Inflammatory macrophage (primary cell): ENCODE data around the gene DRC1.
A peak's percentile ranks its signal among the peaks of the same experiment; 100 is the strongest.
"Not testable (repeated sequence)": the region's sequence is repeated elsewhere in the genome, so short reads cannot be mapped to it uniquely, and the experiment has no call there.

Experiments used
- DNase-seq, 2 donors: peaks; one replicate each; pipeline ENCODE4 v3.0.0-alpha.2; 2020 to 2022
- total RNA-seq, 18 experiments: gene quantifications; one replicate each; lab custom pipeline; 2026; ENCODE audit warnings: mixed read lengths in 6 of 18, inconsistent platforms in 2 of 18; lab: John Stamatoyannopoulos, UW

DRC1 gene
- 0 to 0.26 (median 0.11) reads per million in 18 experiments for total RNA-seq

- peak; percentile 36 to 67 for DNase-seq
Measured at GRCh38 chr2:26401739-26402541, at the start of gene DRC1. DRC1 (plus strand) TSS chr2:26401920; CDS start chr2:26401990, 70 bp downstream.

DNA sequence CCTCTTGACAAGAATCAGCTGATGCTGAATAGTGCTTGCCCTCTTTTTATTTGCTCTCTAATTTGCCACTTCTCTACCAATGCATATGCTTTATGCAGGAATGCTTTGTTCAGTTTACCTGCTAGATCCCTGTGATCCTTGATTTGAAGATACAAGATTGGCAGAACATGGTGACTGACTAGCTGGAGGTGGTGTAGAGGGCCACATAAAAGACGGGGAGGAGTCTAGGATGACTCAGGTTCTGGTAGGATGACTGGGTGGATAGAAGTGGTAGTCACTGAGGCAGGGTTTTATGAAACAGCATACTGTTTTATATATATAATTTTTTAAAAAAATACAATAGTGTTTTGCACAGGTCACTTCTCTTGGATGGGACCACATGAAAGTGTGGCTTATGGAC lies 48.8 kb upstream of the DRC1 start:
- DNase-seq = peak; percentile 11 to 22

GRCh38 chr2:26354469-26354868 lies 47.3 kb upstream of the DRC1 start:
- not testable (repeated sequence) for DNase-seq

DNA sequence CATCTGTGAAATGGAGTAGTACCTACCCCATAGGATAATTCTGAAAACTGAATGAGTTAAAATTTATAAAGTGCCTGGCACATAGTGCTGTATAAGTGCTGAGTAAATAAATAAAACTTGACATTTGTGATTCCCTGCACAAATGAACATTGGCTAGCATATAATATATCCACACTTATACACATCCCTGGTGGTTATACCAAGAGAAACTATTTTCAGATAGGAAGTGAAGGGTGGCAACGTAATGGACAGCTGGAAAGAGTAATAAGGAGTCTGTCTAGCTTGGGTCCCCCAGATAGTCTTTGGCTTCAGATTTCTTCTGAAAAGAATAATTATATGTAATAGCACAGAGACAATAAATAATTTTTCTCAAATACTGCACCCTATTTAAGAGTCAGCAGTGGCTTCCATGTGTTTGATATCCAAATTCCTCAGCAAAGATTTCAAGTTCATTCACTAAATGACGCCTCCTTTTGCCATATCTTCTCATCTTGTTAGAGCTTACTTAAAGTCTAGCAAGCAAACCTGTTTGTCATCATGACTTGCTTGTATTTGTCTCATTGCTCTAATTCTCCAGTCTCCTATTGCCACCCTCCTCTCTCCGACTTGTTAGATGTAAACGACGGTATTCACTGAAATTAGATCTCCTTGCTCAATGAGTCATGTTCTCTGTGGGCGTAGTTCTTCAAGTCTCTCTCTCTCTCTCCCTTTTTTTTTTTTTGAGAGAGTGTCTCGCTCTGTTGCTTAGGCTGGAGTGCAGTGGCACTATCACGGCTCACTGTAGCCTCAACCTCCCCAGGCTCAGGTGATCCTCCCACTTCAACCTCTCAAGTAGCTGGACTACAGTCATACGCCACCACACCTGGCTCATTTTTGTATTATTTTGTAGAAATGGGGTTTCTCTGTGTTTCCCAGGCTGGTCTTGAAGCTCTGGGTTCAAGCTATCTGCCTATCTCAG lies 46.4 kb upstream of the DRC1 start:
- peak; percentile 45 to 66 for DNase-seq

DNA sequence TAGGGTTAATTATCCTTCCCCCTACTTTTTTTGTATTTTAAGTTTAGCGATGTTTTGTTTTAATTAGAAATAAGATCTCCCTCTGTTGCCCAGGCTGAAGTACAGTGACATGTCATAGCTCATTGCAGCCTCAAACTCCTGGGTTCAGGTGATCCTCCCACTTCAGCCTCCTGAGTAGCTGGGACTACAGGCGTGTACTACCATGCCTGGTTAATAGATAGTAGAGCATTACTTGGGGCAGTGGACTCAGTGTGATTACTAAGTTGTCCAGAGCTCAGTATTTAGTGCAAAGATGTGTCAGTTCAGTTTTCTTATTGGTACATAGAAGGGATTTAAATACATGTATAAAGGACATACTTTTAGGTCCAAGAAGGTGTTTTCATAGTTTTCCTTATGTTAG lies 45.6 kb upstream of the DRC1 start:
- no peak for DNase-seq

DNA sequence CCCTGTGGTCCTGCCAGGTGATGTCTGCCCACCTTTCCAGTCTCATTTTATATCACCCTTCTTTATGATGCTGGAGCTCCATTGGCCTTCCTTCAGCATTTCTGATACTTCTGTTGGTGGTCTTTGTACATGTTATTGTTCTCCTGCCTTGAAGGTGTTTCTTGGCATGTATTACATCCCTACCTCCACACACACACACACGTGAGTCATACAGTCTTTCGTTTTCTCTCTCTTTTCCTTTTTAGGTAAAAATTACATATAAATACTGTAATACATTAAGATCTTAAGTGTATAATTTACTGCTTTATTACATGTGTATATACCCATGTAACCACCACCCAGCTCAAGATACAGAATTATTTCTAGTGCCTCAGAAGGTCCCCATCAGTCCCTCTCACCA lies 44.9 kb upstream of the DRC1 start:
- no peak for DNase-seq

DNA sequence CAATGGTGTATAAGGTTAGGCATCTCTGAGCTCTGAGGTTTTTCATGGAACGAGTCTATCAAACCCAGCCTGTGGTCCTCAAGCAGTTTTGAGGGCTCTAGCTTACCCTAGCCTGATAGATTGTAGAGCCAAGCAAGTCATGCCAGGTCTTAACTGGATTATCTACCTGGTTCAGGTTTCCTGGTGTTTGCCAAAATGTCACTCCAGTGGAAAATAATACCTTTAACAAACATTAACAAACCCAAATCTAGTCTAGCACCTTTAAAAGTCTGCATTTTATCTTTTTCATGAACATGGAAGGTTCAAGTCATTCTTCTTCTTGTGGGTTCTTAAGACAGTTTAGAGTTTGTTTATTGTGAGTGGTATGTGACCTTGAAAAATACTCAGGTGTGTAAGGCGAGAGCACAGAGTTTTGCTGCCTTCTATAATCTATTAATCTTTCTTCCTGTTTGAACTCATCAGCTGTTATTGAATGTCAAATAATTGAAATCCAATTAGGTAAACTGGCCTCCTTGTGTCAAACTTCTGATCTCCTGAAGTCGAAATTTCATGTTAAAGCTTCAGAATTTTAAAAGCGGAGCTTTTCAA lies 41.7 kb upstream of the DRC1 start:
- no peak for DNase-seq

- no peak for DNase-seq
Measured at GRCh38 chr2:26363323-26363722, 38.4 kb upstream of the DRC1 start.

DNA sequence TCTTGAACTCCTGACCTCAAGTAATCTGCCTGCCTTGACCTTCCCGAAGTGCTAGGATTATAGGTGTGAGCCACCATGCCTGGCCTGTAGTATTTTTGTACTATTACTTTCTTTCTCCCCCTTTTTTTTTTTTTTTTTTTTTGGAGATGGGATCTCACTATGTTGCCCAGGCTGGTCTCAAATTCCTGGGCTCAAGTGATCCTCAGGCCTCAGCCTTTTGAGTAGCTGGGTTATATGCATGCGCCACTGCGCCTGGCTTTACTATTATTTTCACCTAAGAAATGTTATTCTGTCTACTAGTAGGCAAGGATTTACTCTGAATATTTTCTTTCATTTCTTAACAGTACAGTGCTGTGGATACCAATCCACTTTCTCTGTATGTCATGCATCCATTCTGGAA lies 37.8 kb upstream of the DRC1 start:
- DNase-seq = no peak

DNA sequence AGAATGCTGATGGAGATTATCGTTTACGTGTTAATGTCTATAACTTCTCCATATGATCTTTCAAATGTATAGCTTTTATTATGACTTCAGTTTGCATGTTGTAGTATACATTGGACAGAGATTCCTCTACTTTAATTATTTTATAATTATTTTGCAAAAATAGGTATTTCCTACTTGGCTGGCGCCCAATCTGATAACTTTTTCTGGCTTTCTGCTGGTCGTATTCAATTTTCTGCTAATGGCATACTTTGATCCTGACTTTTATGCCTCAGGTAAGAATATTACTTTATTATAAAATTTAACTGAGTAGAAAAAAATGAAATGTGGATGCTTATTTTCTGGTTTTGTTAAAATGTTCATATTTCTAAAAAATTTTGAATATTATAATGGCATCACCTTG lies 37.1 kb upstream of the DRC1 start:
- DNase-seq = no peak

DNA sequence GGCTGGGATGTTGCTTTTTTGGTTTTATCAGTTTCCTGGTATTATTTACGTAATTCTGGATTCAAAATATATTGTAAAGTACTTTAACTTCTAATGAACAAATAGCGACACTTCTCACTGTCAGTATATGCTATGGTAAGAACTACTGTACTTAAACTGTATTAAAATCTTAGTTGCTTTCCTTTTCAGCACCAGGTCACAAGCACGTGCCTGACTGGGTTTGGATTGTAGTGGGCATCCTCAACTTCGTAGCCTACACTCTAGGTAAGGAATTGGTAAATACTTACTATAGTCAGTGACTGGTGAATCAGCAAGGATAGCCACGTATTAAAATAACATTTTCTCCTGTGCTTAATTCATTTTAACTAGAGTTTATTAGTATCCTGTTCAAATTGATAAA lies 34.8 kb upstream of the DRC1 start:
- no peak for DNase-seq

- not testable (repeated sequence) for DNase-seq
Measured at GRCh38 chr2:26369664-26370063, 32.1 kb upstream of the DRC1 start.

DNA sequence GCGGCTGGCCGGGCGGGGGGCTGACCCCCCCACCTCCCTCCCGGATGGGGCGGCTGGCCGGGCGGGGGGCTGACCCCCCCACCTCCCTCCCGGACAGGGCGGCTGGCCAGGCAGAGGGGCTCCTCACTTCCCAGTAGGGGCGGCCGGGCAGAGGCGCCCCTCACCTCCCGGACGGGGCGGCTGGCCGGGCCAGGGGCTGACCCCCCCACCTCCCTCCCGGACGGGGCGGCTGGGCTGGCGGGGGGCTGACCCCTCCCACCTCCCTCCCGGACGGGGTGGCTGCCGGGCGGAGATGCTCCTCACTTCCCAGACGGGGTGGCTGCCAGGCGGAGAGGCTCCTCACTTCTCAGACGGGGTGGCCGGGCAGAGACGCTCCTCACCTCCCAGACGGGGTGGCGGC lies 30.8 kb upstream of the DRC1 start:
- DNase-seq = not testable (repeated sequence)

DNA sequence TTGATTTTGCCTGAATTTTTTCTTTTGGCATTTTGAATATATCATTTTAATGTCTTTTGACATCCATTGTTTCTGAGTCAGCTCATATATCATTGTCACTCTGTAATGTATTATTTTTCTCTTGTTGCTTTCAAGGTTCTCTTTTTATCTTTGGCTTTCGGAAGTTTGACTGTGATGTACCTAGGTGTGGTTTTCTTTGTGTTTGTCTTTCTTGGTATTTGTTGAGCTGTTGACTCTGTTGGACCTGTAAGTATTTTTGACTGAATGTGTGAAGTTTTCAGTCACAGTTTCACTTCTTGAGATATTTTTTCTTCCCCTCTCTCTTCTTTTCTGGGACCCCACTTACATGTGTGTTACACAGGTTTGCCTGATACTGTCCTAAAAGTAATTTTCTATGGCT lies 24.9 kb upstream of the DRC1 start:
- DNase-seq = no peak

- no peak for DNase-seq
Measured at GRCh38 chr2:26380281-26380680, 21.4 kb upstream of the DRC1 start.

- no peak for DNase-seq
Measured at GRCh38 chr2:26382564-26382963, 19.2 kb upstream of the DRC1 start.

DNA sequence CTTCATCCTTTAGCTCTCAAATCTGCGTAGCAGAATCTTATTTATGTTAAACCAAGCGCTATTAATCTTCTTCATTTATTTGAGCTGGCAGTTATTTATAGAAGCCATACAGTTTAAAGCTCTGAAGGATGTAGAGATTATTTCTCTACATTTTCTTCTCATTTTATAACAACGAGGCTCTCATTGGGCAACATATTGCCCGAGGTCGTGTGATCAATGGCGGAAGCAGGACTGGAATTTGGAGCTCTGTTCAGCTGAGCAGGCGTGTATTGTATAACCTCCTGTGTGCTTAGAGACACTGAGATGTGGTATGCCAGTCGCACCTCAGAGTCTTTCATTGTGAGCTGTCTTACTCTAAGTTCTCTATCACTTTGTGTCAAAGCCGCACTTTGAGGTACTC lies 17.5 kb upstream of the DRC1 start:
- DNase-seq = no peak

GRCh38 chr2:26384597-26384996 lies 17.1 kb upstream of the DRC1 start:
- no peak for DNase-seq

DNA sequence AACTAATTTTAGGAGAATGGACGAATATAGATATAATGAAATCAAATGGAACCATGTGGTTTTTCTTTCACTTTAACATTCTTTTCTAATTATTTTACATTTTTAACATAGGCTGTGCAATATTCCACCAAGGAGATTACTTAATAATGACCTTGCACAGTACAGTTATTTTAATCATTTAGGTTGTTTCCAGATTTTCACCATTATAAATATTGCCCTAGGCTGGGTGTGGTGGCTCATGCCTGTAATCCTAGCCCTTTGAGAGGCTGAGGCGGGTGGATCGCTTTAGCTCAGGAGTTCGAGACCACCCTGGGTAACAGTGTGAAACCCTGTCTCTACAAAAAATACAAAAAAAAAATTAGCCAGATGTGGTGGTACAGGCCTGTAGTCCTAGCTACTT lies 14.5 kb upstream of the DRC1 start:
- DNase-seq = no peak

DNA sequence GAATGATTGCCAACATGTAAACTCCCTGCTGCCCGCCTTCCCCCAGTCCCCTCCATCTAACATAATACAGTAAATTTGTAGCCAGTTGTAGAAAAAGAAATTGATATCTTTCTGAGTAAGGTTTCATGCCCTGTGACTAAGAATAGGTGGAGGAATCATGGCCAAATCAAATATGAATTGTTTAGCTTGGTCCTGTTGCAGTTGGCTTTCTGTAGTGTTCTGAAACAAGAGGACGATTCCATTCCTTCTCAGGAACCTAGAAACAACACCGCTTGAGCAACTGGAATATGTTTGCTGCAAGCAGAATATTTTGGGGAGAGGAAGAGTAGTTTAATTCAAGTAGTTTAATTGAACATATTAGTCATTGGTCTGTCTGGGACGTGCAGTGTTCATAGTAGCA lies 7.0 kb upstream of the DRC1 start:
- no peak for DNase-seq

- DNase-seq = no peak
Measured at GRCh38 chr2:26395394-26395793, 6.3 kb upstream of the DRC1 start.

DNA sequence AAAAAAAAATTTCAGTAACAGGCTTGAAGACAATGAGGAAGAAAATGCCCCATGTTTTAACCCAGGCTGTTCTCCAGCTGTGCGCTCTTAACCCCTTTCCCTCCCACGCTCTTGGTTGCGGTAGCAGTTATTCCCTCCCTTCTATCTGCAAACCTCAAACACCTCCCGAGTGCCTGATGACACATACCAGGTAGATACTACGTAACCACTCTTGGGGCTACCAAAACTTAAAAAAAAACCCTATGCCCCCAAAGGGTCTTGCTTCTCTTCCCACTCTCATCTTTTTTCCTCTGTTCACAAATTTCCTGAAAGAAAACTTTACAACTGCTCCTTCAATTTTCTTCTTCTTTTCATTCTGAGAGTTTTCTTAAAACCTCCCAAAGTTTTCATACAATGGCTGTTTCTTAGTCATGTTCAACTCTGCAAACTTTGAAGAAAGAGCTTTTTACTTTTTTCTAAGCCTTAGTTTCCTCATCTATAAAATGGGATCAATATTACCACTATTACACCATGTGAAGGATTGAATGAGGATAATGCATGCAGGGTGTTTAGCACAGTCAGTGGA lies 4.9 kb upstream of the DRC1 start:
- DNase-seq = no peak
